HG02759 (cell line): ENCODE results near the gene FBXO4.
"Not testable (repeated sequence)": the region's sequence is repeated elsewhere in the genome, so short reads cannot be mapped to it uniquely, and the experiment has no call there.

Experiments
- ATAC-seq: cut with Tn5 transposase; IDR thresholded peaks from one replicate; pipeline ENCODE4 v1.9.1; 2021; ENCODE audit warnings: mild to moderate bottlenecking, moderate library complexity; ENCODE audit not compliant: unreplicated experiment

Gene FBXO4

DNA sequence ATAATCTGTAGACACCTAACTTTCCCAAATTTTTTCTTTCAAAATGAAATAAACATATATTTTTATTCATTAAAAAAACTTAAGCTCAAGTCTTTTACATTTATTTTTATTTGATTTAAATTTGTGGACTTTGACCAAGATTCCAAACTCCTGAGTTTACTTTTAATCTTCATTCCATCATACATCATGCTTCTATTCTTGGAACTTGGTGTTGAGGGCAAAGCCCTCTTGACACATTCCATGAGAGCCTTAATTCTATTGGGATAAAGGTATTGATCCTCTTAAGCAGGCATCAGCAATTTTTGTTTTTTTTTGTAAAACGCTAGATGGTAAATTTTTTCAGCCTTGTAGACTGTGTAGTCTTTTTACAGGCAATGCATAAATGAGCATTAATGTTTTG is 53.6 kb downstream of the FBXO4 start:
- no peak for ATAC-seq

DNA sequence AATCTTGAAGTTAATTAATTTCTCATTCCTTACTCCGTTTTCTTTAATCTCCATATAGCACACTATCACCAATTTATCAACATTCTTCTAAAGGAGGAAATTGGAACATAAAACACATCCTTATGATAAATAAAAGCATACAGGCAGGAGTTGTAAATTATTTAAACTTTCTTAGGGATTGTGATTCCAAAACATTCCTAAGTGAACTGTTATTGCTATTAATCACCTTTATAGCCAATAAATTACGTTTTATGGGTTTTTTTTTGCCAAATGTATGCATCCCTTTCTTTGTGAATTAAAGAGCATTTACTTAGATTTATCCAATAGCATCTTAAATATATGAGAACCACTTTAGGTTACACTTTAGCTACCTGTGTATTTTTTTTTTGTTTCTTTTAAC is 55.3 kb downstream of the FBXO4 start:
- ATAC-seq: no peak

DNA sequence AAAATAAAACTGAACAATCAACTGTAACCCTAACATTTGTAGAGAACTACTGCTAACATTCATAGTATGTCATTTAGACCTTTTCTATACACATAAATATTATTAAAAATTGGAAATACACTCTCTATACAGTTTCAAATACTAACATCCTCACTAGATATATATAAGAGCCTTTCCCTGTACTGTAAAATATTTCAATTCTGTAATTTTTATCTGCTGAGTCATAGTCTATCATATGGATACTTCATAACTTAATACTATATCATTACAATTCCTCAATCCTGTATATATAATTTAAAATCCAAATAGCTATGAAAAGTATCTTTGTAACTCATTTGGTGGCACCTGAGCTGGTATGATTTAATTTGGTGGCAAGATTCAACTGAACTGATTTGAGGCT is 55.8 kb downstream of the FBXO4 start:
- no peak for ATAC-seq

DNA sequence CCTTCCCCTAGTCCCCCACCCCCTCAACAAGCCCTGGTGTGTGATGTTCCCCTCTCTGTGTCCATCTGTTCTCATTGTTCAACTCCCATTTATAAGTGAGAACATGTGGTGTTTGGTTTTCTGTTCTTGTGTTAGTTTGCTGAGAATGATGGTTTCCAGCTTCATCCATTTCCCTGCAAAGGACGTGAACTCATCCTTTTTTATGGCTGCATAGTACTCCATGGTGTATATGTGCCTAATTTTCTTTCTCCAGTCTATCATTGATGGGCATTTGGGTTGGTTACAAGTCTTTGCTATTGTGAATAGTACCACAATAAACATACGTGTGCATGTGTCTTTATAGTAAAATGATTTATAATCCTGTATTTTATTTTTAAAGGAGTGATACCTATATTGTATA is 57.8 kb downstream of the FBXO4 start:
- not testable (repeated sequence) for ATAC-seq

DNA sequence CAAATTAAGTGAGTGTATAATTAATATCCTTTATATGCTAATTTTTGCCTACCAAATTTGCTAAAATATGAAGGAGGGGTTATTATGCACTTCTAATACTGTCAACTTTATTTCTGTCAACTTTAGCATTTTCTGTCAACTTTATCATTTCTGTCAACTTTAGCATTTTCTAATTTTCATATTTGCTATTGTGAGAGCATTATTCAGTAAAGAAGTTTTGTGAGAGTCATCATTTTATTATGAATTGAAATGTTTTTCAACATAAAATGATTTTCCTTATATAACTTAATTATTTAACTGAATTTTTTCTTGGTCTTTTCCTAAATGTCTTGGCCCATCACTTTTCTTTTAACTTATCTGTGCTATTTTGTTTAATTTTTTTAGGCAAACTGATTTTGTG is 58.2 kb downstream of the FBXO4 start:
- no peak for ATAC-seq

DNA sequence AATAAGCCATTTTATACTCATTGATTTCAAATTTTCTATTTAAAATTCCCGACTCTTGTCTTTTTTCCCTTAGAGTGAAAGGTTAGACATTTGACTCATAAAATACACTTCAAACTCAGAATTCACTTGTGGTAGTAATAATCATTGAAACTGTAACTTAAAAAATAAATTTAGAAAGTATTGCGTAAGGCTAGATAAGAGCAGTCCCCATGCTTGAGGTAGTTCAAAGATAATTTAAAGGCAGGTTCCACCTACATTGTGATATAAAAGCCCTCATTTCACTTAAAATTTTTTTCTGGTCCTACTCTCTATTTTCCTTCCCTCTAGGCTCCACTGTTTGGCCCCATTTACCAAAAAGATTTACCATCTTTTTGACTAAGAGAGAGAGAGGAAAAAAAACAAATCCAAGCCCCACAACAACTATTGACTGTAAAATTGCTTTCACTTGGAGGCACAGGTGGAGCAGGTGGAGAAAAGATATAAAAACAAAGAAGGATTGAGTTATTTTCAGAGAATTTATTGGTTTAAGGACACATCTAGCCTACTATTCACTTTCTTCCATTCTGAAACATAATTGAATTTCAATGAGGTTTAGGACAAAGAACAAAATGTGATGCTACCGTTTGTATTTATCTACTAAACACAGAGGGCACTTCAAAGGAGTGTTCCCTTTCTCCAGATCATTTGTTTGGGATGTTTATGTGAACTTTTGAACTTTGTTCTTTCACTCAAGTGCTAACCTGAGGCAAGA is 61.0 kb downstream of the FBXO4 start:
- ATAC-seq: no peak
